HG03039 (cell line): ENCODE results near the gene NOTUM.

Experiments used
- ATAC-seq: cut with Tn5 transposase; IDR thresholded peaks from one replicate; pipeline ENCODE4 v1.9.1; 2021; ENCODE audit warnings: mild to moderate bottlenecking, moderate library complexity; ENCODE audit not compliant: unreplicated experiment

NOTUM gene

GRCh38 chr17:81940538-81941483 lies 20.2 kb downstream of the NOTUM start:
- no peak for ATAC-seq

GRCh38 chr17:81939881-81940385 lies 21.1 kb downstream of the NOTUM start:
- no peak for ATAC-seq

GRCh38 chr17:81939218-81939617 lies 21.8 kb downstream of the NOTUM start:
- ATAC-seq, result no peak

GRCh38 chr17:81935709-81936084 lies 25.3 kb downstream of the NOTUM start:
- ATAC-seq, result no peak

- no peak for ATAC-seq
Observed at GRCh38 chr17:81934850-81935708, 25.9 kb downstream of the NOTUM start.

- ATAC-seq, result no peak
Observed at GRCh38 chr17:81934098-81934757, 26.8 kb downstream of the NOTUM start.

- no peak for ATAC-seq
Observed at GRCh38 chr17:81933178-81933699, 27.7 kb downstream of the NOTUM start.

GRCh38 chr17:81932333-81932983 lies 28.5 kb downstream of the NOTUM start:
- no peak for ATAC-seq

GRCh38 chr17:81931557-81932332 lies 29.2 kb downstream of the NOTUM start:
- no peak for ATAC-seq

- ATAC-seq, result no peak
Observed at GRCh38 chr17:81931189-81931556, 29.8 kb downstream of the NOTUM start.

GRCh38 chr17:81930142-81931125 lies 30.6 kb downstream of the NOTUM start:
- no peak for ATAC-seq

- no peak for ATAC-seq
Observed at GRCh38 chr17:81929253-81930141, 31.5 kb downstream of the NOTUM start.

- no peak for ATAC-seq
Observed at GRCh38 chr17:81928544-81929252, 32.3 kb downstream of the NOTUM start.

GRCh38 chr17:81927653-81928543 lies 33.1 kb downstream of the NOTUM start, which contains the start of gene MAFG:
MAFG (minus strand) TSS chr17:81927735; CDS start chr17:81923185, 4,550 bp downstream.
- peak; percentile 49 for ATAC-seq

GRCh38 chr17:81927152-81927652 lies 33.8 kb downstream of the NOTUM start:
- ATAC-seq, result peak; percentile 13
